ENCODE data around the gene CERS6. TPM values are rescaled to one million over a fixed set of nuclear protein-coding genes. Genes with fewer than 3 reads are reported as not detected.

The CERS6 gene
- total RNA-seq, 1 experiment from 2014 or later, result 45.9 TPM

- no peaks in the 10 kb centered on the region for H3K27me3 Mint-ChIP-seq (ENCODE audit: unreplicated experiment)
- peak; percentile 85 for DNase-seq
- CTCF ChIA-PET, result interaction anchor here (0.8 to 1.0 kb wide), 4 partner anchors 16 to 427 kb away, joined by 3 to 4 read pairs (median 4); no protein-coding TSS in a partner anchor
- no peak overlapping the region for H3K4me3 Mint-ChIP-seq (ENCODE audit: low read depth, unreplicated experiment)
- no peaks in the 10 kb centered on the region for H3K4me1 Mint-ChIP-seq (ENCODE audit: low read depth, unreplicated experiment)
- H3K9me3 Mint-ChIP-seq (ENCODE audit: low read depth, unreplicated experiment), result no peaks in the 10 kb centered on the region
- no TSS peak for BruUV-seq (replicated peaks)
- no peak overlapping the region for H3K27ac Mint-ChIP-seq (ENCODE audit: unreplicated experiment)
- H3K36me3 Mint-ChIP-seq (ENCODE audit: insufficient read depth, unreplicated experiment), result no peaks in the 10 kb centered on the region
- intact Hi-C loops (cut with micrococcal nuclease; ENCODE audit: unreplicated experiment), result loop anchor here (1.0 to 2.0 kb wide), 3 partner anchors 75 to 146 kb away; no protein-coding TSS in a partner anchor
- TF ChIP-seq CTCF (IDR thresholded peaks at IDR 0.05; ENCODE audit: unreplicated experiment), result peak; percentile 94
These were observed 317.8 kb downstream of the CERS6 start for GRCh38 chr2:168773719-168774521.

DNA sequence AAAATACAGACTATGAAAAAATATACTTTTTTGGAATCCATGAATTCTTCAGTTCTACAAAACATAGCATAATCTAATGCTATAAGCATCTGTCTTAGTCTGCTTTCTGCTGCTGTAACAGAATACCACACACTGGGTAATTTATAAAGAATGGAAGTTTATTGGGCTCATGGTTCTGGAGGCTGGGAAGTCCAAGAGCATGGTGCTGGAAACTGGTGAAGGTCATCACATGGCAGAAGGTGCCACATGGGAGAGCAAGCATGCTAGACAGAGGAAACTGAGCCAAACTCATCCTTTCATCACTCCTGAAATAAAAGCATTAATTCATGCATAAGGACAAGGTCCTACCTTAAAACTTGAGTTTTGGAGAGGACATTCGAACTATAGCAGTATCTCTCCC lies 319.8 kb downstream of the CERS6 start:
- H3K27ac Mint-ChIP-seq (ENCODE audit: unreplicated experiment), result no peak overlapping the region
- H3K36me3 Mint-ChIP-seq (ENCODE audit: insufficient read depth, unreplicated experiment), result no peaks in the 10 kb centered on the region
- H3K9me3 Mint-ChIP-seq (ENCODE audit: low read depth, unreplicated experiment), result no peaks in the 10 kb centered on the region
- CTCF ChIA-PET, result no interaction called here
- intact Hi-C loops (cut with micrococcal nuclease; ENCODE audit: unreplicated experiment), result no loop called here
- TF ChIP-seq CTCF (IDR thresholded peaks at IDR 0.05; ENCODE audit: unreplicated experiment), result no peak
- peaks cover 13% of the 10 kb centered on the region for H3K4me1 Mint-ChIP-seq (ENCODE audit: low read depth, unreplicated experiment)
- no TSS peak for BruUV-seq (replicated peaks)
- no peak for DNase-seq
- no peaks in the 10 kb centered on the region for H3K27me3 Mint-ChIP-seq (ENCODE audit: unreplicated experiment)
- no peak overlapping the region for H3K4me3 Mint-ChIP-seq (ENCODE audit: low read depth, unreplicated experiment)

- no peak for TF ChIP-seq CTCF (IDR thresholded peaks at IDR 0.05; ENCODE audit: unreplicated experiment)
- H3K4me1 Mint-ChIP-seq (ENCODE audit: low read depth, unreplicated experiment), result peaks cover 21% of the 10 kb centered on the region
- no TSS peak for BruUV-seq (replicated peaks)
- H3K9me3 Mint-ChIP-seq (ENCODE audit: low read depth, unreplicated experiment), result no peaks in the 10 kb centered on the region
- H3K27ac Mint-ChIP-seq (ENCODE audit: unreplicated experiment), result no peak overlapping the region
- no peak overlapping the region for H3K4me3 Mint-ChIP-seq (ENCODE audit: low read depth, unreplicated experiment)
- no peaks in the 10 kb centered on the region for H3K36me3 Mint-ChIP-seq (ENCODE audit: insufficient read depth, unreplicated experiment)
- CTCF ChIA-PET, result interaction anchor here (1.5 to 1.7 kb wide), 2 partner anchors 35 to 132 kb away, joined by 3 to 4 read pairs; no protein-coding TSS in a partner anchor
- no peaks in the 10 kb centered on the region for H3K27me3 Mint-ChIP-seq (ENCODE audit: unreplicated experiment)
- intact Hi-C loops (cut with micrococcal nuclease; ENCODE audit: unreplicated experiment), result no loop called here
- no peak for DNase-seq
These were observed 324.6 kb downstream of the CERS6 start for GRCh38 chr2:168780669-168781071.

DNA sequence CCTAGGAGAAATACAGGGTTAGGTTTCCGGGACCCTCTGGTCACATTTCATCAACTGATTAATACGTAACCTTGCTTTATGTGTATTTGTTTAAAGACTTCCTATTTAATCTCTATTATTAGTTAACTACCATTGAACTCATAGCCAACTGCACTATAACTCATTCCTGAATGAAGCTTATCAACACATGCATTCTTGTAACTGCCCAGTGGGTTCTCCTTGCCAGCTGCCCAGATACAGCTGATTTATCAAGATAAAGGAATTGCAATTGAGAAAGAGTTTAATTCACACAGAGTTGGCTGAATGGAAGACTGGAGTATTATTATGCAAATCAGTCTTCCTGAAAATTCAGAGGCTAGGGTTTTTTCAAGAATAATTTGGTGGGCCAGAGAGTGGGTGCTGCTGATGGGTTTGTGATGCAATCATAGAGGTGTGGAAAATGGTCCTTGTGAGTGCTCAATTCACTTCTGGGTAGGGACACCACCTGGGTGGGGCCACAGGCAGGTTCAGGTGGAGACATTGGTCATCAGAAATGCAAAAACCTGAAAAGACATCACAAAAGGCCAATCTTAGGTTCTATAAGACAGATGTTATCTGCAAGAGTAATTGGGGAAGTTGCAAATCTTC lies 325.2 kb downstream of the CERS6 start:
- Mint-ChIP-seq H3K4me3 (ENCODE audit: low read depth, unreplicated experiment) (no peak overlapping the region), H3K4me1 (ENCODE audit: low read depth, unreplicated experiment) (peaks cover 21% of the 10 kb centered on the region), H3K9me3 (ENCODE audit: low read depth, unreplicated experiment) (no peaks in the 10 kb centered on the region), H3K27ac (ENCODE audit: unreplicated experiment) (no peak overlapping the region), H3K27me3 (ENCODE audit: unreplicated experiment) (no peaks in the 10 kb centered on the region), H3K36me3 (ENCODE audit: insufficient read depth, unreplicated experiment) (no peaks in the 10 kb centered on the region)
- no TSS peak for BruUV-seq (replicated peaks)
- no peak for TF ChIP-seq CTCF (IDR thresholded peaks at IDR 0.05; ENCODE audit: unreplicated experiment)
- no peak for DNase-seq
- intact Hi-C loops (cut with micrococcal nuclease; ENCODE audit: unreplicated experiment), result no loop called here
- CTCF ChIA-PET, result interaction anchor here (1.5 kb wide), 1 partner anchor 131 kb away, joined by 4 read pairs; no protein-coding TSS in a partner anchor
